HepG2 (cell line): ENCODE measurements around the gene FGD4. TPM values are rescaled to one million over a fixed set of nuclear protein-coding genes. Genes with fewer than 3 reads are reported as not detected.
A peak's percentile ranks its signal among the peaks of the same experiment; 100 is the strongest.

Source experiments
- CREB1 ChIP-seq, 2 experiments: fragments of 450-650 bp in 1 of 2; IDR thresholded peaks; 2 replicates each; pipeline ENCODE4 v1.6.1; 2016 to 2017; ENCODE audit warnings: control low read depth in 1 of 2, mild to moderate bottlenecking in 1 of 2, missing compliant biosample characterization in 1 of 2, missing genetic modification characterization in 1 of 2
- GATAD1 ChIP-seq: IDR thresholded peaks from 2 replicates; pipeline ENCODE4 v1.6.1; 2016; ENCODE audit warnings: missing genetic modification reagents, missing compliant biosample characterization
- GZF1 ChIP-seq: sonication (generic); formaldehyde crosslinking; IDR thresholded peaks from 2 replicates; pipeline ENCODE4 v1.5.1; 2020; ENCODE audit warnings: mild to moderate bottlenecking, missing genetic modification reagents
- HDAC1 ChIP-seq: sonication (generic); formaldehyde crosslinking; IDR thresholded peaks from 2 replicates; pipeline ENCODE4 v1.5.1; 2020; ENCODE audit warnings: mild to moderate bottlenecking, missing genetic modification reagents
- HES4 ChIP-seq: sonication (generic); formaldehyde crosslinking; IDR thresholded peaks from 2 replicates; pipeline ENCODE4 v1.9.0; 2021; ENCODE audit warnings: mild to moderate bottlenecking, missing genetic modification reagents, borderline replicate concordance
- HHEX ChIP-seq: IDR thresholded peaks from 2 replicates; pipeline ENCODE4 v1.6.1; 2016; ENCODE audit warnings: control low read depth
- KDM1A ChIP-seq: IDR thresholded peaks from 2 replicates; pipeline ENCODE4 v1.6.1; 2016; ENCODE audit warnings: missing compliant biosample characterization
- MAF1 ChIP-seq: sonication (generic); formaldehyde crosslinking; IDR thresholded peaks from 2 replicates; pipeline ENCODE4 v1.5.0; 2020; ENCODE audit warnings: missing genetic modification reagents, borderline replicate concordance
- MTF1 ChIP-seq: sonication (generic); formaldehyde crosslinking; IDR thresholded peaks from 2 replicates; pipeline ENCODE4 v1.5.0; 2020; ENCODE audit warnings: missing genetic modification reagents
- NFRKB ChIP-seq: fragments of 450-650 bp; IDR thresholded peaks from 2 replicates; pipeline ENCODE4 v1.6.1; 2017
- PRDM15 ChIP-seq: sonication (generic); formaldehyde crosslinking; IDR thresholded peaks from 2 replicates; pipeline ENCODE4 v1.4.0; 2020; ENCODE audit warnings: missing genetic modification reagents
- SMAD9 ChIP-seq: sonication (generic); formaldehyde crosslinking; IDR thresholded peaks from 2 replicates; pipeline ENCODE4 v1.5.1; 2020; ENCODE audit warnings: mild to moderate bottlenecking, missing genetic modification reagents
- SMARCC2 ChIP-seq: fragments of 450-650 bp; IDR thresholded peaks from 2 replicates; pipeline ENCODE4 v1.6.1; 2017; ENCODE audit warnings: antibody characterized with exemption, mild to moderate bottlenecking
- ZNF3 ChIP-seq: IDR thresholded peaks from 2 replicates; pipeline ENCODE4 v1.7.0; 2017; ENCODE audit warnings: inconsistent platforms
- ZNF512B ChIP-seq: sonication (generic); formaldehyde crosslinking; IDR thresholded peaks from 2 replicates; pipeline ENCODE4 v1.5.1; 2020; ENCODE audit warnings: missing genetic modification reagents, mild to moderate bottlenecking, borderline replicate concordance
- ZNF562 ChIP-seq: sonication (generic); formaldehyde crosslinking; IDR thresholded peaks from 2 replicates; pipeline ENCODE4 v1.8.0; 2022; ENCODE audit warnings: missing genetic modification reagents, borderline replicate concordance
- ZNF605 ChIP-seq: sonication (generic); formaldehyde crosslinking; IDR thresholded peaks from 2 replicates; pipeline ENCODE4 v1.8.0; 2022; ENCODE audit warnings: mild to moderate bottlenecking, missing genetic modification reagents
- ZNF746 ChIP-seq: sonication (generic); formaldehyde crosslinking; IDR thresholded peaks from 2 replicates; pipeline ENCODE4 v1.8.0; 2022; ENCODE audit warnings: mild to moderate bottlenecking, missing genetic modification reagents
- ZNF780A ChIP-seq: sonication (generic); formaldehyde crosslinking; IDR thresholded peaks from 2 replicates; pipeline ENCODE4 v1.8.0; 2022; ENCODE audit warnings: mild to moderate bottlenecking, missing genetic modification reagents, moderate library complexity
- polyA plus RNA-seq, 8 experiments: library from polyadenylated mRNA; depleted of rRNA in 3 of 8; stranded (reverse) in 7 of 8; unstranded in 1 of 8; fragments of >200 nt; fragmentation: Illumina TruSeq in 4 of 8; extraction: Trizol in 4 of 8; gene quantifications; 2 replicates each; pipeline versions ENCODE4 v1.2.1 to v1.2.3, GENCODE V29; 2011 to 2016; ENCODE audit warnings: low read depth in 4 of 8, missing spikeins in 1 of 8, mixed read lengths in 1 of 8; ENCODE audit not compliant: insufficient read depth in 1 of 8
- total RNA-seq, 5 experiments: library from RNA; depleted of rRNA; stranded (reverse); fragments of >200 nt; fragmentation: Illumina TruSeq; extraction: Trizol; gene quantifications; 2 replicates each; pipeline ENCODE4 v1.2.3, GENCODE V29; 2016; ENCODE audit warnings: low read depth in 1 of 5
- TF ChIP-seq, protein P1 (sequence below): sonication (generic); formaldehyde crosslinking; IDR thresholded peaks from 2 replicates; pipeline ENCODE4 v1.5.0; 2020; ENCODE audit warnings: missing genetic modification reagents, mild to moderate bottlenecking, borderline replicate concordance

Gene FGD4
- total and polyA plus RNA-seq, 2 of the 13 experiments (the other 11 are each of a cell fraction or from before 2014, with no cell fraction given): 4.6 to 6.6 TPM

DNA sequence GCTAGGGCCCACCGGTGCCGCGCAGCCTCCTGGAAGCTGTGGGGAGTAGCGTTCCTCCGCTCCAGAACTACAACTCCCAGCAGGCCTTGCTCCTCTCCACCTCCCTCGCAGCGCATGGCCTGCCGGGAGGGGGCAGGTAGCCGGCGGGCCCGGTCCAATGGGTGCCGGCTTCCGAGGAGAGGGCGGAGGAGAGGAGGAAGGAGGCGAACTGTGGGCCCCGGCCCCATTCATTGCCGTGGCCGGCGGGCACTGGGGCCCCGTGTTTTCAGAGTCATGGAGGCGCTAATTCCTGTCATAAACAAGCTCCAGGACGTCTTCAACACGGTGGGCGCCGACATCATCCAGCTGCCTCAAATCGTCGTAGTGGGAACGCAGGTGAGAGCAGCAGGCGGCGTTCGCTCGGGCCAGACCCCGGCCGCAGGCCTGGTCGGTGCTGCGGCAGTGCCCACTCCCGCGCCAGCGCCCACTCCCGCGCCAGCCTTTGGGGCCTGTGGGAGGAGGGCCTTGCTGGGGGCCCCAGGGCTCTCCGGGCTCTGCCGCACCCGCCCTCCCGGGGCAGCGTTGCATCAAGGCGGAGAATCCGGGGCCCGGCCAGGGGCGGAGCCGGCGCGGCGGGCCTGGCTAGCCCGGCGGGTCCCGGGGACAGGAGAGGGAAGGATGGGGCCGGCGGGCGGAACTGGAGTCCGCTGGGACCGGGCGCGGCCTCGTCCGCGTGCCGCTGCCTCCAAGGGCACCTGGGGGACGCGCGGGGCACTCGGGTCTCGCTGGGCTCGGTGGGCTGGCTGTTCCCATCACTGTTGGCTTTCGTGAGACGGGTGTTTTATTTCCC is 279.9 kb downstream of the FGD4 start, which contains the start of gene DNM1L (continued):
- TF ChIP-seq MTF1 (CRISPR knock-in tag) (peak; percentile 69; the same call in 1 of the 2 replicates), SMAD9 (no peak), MAF1 (CRISPR knock-in tag) (no peak), ZNF746 (CRISPR knock-in tag) (peak; percentile 84), KDM1A (no peak), GATAD1 (CRISPR knock-in tag) (peak; percentile 84), ZNF780A (no peak), ZNF512B (CRISPR knock-in tag) (no peak), PRDM15 (CRISPR knock-in tag) (peak; percentile 77; the same call in 1 of the 2 replicates), CREB1 (IDR thresholded peaks at IDR 0.05) (peak; percentile 40; the same call in 1 of the 2 replicates), CREB1 (CRISPR knock-in tag; IDR thresholded peaks at IDR 0.05) (peak; percentile 86), GZF1 (CRISPR knock-in tag) (no peak), ZNF562 (CRISPR knock-in tag) (no peak), NFRKB (no peak), ZNF605 (CRISPR knock-in tag) (peak; percentile 84; the same call in 1 of the 2 replicates), ZNF3 (0 out of 2 replicates have a peak, but pooled peaks have one; percentile 28), HDAC1 (CRISPR knock-in tag) (peak; percentile 85), HHEX (CRISPR knock-in tag) (no peak), HES4 (CRISPR knock-in tag) (peak; percentile 50), SMARCC2 (no peak)
- TF ChIP-seq, protein P1, sequence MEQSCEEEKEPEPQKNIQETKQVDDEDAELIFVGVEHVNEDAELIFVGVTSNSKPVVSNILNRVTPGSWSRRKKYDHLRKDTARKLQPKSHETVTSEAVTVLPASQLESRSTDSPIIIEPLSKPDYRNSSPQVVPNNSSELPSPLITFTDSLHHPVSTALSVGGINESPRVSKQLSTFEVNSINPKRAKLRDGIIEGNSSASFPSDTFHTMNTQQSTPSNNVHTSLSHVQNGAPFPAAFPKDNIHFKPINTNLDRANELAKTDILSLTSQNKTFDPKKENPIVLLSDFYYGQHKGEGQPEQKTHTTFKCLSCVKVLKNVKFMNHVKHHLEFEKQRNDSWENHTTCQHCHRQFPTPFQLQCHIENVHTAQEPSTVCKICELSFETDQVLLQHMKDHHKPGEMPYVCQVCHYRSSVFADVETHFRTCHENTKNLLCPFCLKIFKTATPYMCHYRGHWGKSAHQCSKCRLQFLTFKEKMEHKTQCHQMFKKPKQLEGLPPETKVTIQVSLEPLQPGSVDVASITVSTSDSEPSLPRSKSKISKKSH: no peak
